HEK293 (cell line): ENCODE results near the gene KLHL18.

Experiments
- CTCF ChIA-PET: fragments of 350-600 bp; formaldehyde crosslinking; extraction: SDS; loops from one replicate; lab custom pipeline; 2021; ENCODE audit warnings: antibody characterized with exemption; lab: Yijun Ruan, JAX
- POLR2A ChIA-PET: fragments of 300-600 bp; formaldehyde crosslinking; extraction: SDS; loops from one replicate; lab custom pipeline; 2020; ENCODE audit warnings: antibody characterized with exemption, inconsistent platforms; lab: Yijun Ruan, JAX
- H3K27ac ChIP-seq: fragments of 200-500 bp; sonication (Bioruptor generic); 2 replicates; pipeline ENCODE4 v1.5.1; 2014; ENCODE audit warnings: low read depth, low read length, control low read depth, inconsistent platforms; ENCODE audit errors: extremely low read depth
- H3K36me3 ChIP-seq, 2 experiments: fragments of 200-500 bp in 1 of 2; sonication (Bioruptor generic) in 1 of 2; 1 replicate in 1 of 2; 2 replicates in 1 of 2; pipeline ENCODE4 v1.5.1; 2014 to 2017; ENCODE audit warnings: inconsistent platforms in 2 of 2, low read length in 2 of 2; ENCODE audit not compliant: control insufficient read depth in 2 of 2, insufficient read depth in 1 of 2
- H3K4me1 ChIP-seq: fragments of 200-500 bp; sonication (Bioruptor generic); 2 replicates; pipeline ENCODE4 v1.5.1; 2014; ENCODE audit warnings: mild to moderate bottlenecking, low read length, inconsistent platforms; ENCODE audit not compliant: control insufficient read depth, insufficient read depth
- H3K4me3 ChIP-seq: 2 replicates; pipeline ENCODE4 v1.5.1; 2011; ENCODE audit warnings: low read depth, mild to moderate bottlenecking, control low read depth, low read length, moderate library complexity
- H3K9me3 ChIP-seq: fragments of 200-500 bp; sonication (Bioruptor generic); 2 replicates; pipeline ENCODE4 v1.5.1; 2014; ENCODE audit warnings: low read depth, low read length, inconsistent platforms; ENCODE audit not compliant: control insufficient read depth, insufficient read depth
- BCL11A ChIP-seq: fragments of 450-650 bp; formaldehyde crosslinking; IDR thresholded peaks from 2 replicates; pipeline ENCODE4 v1.5.1; 2016; ENCODE audit warnings: low read depth, missing biosample characterization, missing genetic modification characterization
- KLF9 ChIP-seq: fragments of 450-650 bp; formaldehyde crosslinking; IDR thresholded peaks from 2 replicates; pipeline ENCODE4 v1.5.1; 2016; ENCODE audit warnings: missing biosample characterization, missing genetic modification characterization, low read depth
- PRDM10 ChIP-seq: fragments of 450-650 bp; formaldehyde crosslinking; IDR thresholded peaks from 2 replicates; pipeline ENCODE4 v1.5.1; 2016; ENCODE audit warnings: missing biosample characterization, missing genetic modification characterization
- PRDM6 ChIP-seq: fragments of 450-650 bp; formaldehyde crosslinking; IDR thresholded peaks from 2 replicates; pipeline ENCODE4 v1.5.1; 2017; ENCODE audit warnings: missing biosample characterization, missing genetic modification characterization
- SALL2 ChIP-seq: fragments of 450-650 bp; formaldehyde crosslinking; IDR thresholded peaks from 2 replicates; pipeline ENCODE4 v1.5.0; 2017; ENCODE audit warnings: missing biosample characterization, mild to moderate bottlenecking, missing genetic modification characterization, borderline replicate concordance
- SCRT1 ChIP-seq: fragments of 450-650 bp; formaldehyde crosslinking; IDR thresholded peaks from 2 replicates; pipeline ENCODE4 v1.5.1; 2016; ENCODE audit warnings: missing biosample characterization, missing genetic modification characterization, borderline replicate concordance
- YY1 ChIP-seq: fragments of 450-650 bp; formaldehyde crosslinking; IDR thresholded peaks from 2 replicates; pipeline ENCODE4 v1.5.1; 2018; ENCODE audit warnings: missing biosample characterization, missing genetic modification characterization
- ZBTB1 ChIP-seq: fragments of 450-650 bp; formaldehyde crosslinking; IDR thresholded peaks from 2 replicates; pipeline ENCODE4 v1.5.1; 2016; ENCODE audit warnings: missing biosample characterization, missing genetic modification characterization
- ZBTB20 ChIP-seq: fragments of 450-650 bp; formaldehyde crosslinking; IDR thresholded peaks from 2 replicates; pipeline ENCODE4 v1.5.1; 2016; ENCODE audit warnings: missing biosample characterization, missing genetic modification characterization
- ZBTB44 ChIP-seq: fragments of 450-650 bp; IDR thresholded peaks from 2 replicates; pipeline ENCODE4 v1.5.1; 2018; ENCODE audit warnings: missing biosample characterization, mild to moderate bottlenecking, missing genetic modification characterization
- ZFP37 ChIP-seq: fragments of 450-650 bp; formaldehyde crosslinking; IDR thresholded peaks from 2 replicates; pipeline ENCODE4 v1.5.1; 2016; ENCODE audit warnings: missing biosample characterization, missing genetic modification characterization
- ZNF138 ChIP-seq: fragments of 450-650 bp; formaldehyde crosslinking; IDR thresholded peaks from 2 replicates; pipeline ENCODE4 v1.5.1; 2016; ENCODE audit warnings: missing biosample characterization, missing genetic modification characterization, borderline replicate concordance
- ZNF223 ChIP-seq: fragments of 450-650 bp; formaldehyde crosslinking; IDR thresholded peaks from 2 replicates; pipeline ENCODE4 v1.5.1; 2016; ENCODE audit warnings: missing biosample characterization, missing genetic modification characterization
- ZNF239 ChIP-seq: fragments of 450-650 bp; formaldehyde crosslinking; IDR thresholded peaks from 2 replicates; pipeline ENCODE4 v1.5.1; 2016; ENCODE audit warnings: missing biosample characterization, missing genetic modification characterization
- ZNF274 ChIP-seq, 2 experiments: fragments of 200-500 bp in 1 of 2; fragments of 450-650 bp in 1 of 2; sonication (Bioruptor generic) in 1 of 2; formaldehyde crosslinking in 1 of 2; IDR thresholded peaks; 2 replicates each; pipeline versions ENCODE4 v1.5.1 to v1.6.1; 2014 to 2016; ENCODE audit warnings: borderline replicate concordance in 1 of 2, inconsistent platforms in 1 of 2, low read length in 1 of 2, missing biosample characterization in 1 of 2, missing genetic modification characterization in 1 of 2
- ZNF514 ChIP-seq: fragments of 450-650 bp; formaldehyde crosslinking; IDR thresholded peaks from 2 replicates; pipeline ENCODE4 v1.5.1; 2016; ENCODE audit warnings: missing biosample characterization, missing genetic modification characterization
- ZNF548 ChIP-seq: fragments of 450-650 bp; formaldehyde crosslinking; IDR thresholded peaks from 2 replicates; pipeline ENCODE4 v1.5.1; 2016; ENCODE audit warnings: missing biosample characterization, missing genetic modification characterization
- ZNF658 ChIP-seq: fragments of 450-650 bp; formaldehyde crosslinking; IDR thresholded peaks from 2 replicates; pipeline ENCODE4; 2016; ENCODE audit warnings: missing biosample characterization, missing genetic modification characterization
- ZNF704 ChIP-seq: fragments of 450-650 bp; formaldehyde crosslinking; IDR thresholded peaks from 2 replicates; pipeline ENCODE4 v1.5.1; 2016; ENCODE audit warnings: missing biosample characterization, missing genetic modification characterization
- ZNF791 ChIP-seq: fragments of 450-650 bp; formaldehyde crosslinking; IDR thresholded peaks from 2 replicates; pipeline ENCODE4 v1.5.1; 2016; ENCODE audit warnings: missing biosample characterization, missing genetic modification characterization
- TF ChIP-seq, protein P1 (sequence below): fragments of 450-650 bp; formaldehyde crosslinking; IDR thresholded peaks from 2 replicates; pipeline ENCODE4 v1.5.1; 2016; ENCODE audit warnings: missing biosample characterization, missing genetic modification characterization, borderline replicate concordance
- TF ChIP-seq, protein P2 (sequence below): fragments of 450-650 bp; formaldehyde crosslinking; IDR thresholded peaks from 2 replicates; pipeline ENCODE4 v1.5.1; 2016; ENCODE audit warnings: missing biosample characterization, missing genetic modification characterization

The KLHL18 gene

DNA sequence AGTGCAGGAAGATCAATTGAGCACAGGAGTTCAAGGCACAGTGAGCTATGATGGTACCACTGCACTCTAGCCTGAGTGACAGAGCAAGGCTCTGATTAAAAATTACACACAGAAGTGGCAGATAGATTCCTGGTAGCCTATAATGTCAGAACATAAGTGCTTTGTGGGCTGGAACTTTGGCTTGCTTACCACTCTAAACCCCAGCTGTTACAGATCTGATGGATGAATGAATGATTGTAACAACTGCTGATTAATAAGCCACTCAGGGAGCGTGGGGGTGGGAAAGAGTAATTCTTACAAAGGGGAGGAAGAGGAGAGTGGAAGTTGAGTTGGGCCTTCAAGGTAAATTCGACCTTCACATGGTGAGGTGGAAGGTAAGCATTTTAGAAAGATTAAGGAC, 57.2 kb downstream of the KLHL18 start (continued):
- TF ChIP-seq ZBTB20 (tag by site-specific recombination) (no peak), ZFP37 (no peak)

- no peak overlapping the region for H3K4me3 ChIP-seq
- no peaks in the 10 kb centered on the region for H3K9me3 ChIP-seq
- no peak for TF ChIP-seq ZNF548 (tag by site-specific recombination)
- TF ChIP-seq ZNF223 (tag by site-specific recombination) = no peak
- no peak for TF ChIP-seq KLF9
- TF ChIP-seq PRDM6 (tag by site-specific recombination) = no peak
- no peak for TF ChIP-seq ZBTB44 (tag by site-specific recombination)
- TF ChIP-seq, protein P1, sequence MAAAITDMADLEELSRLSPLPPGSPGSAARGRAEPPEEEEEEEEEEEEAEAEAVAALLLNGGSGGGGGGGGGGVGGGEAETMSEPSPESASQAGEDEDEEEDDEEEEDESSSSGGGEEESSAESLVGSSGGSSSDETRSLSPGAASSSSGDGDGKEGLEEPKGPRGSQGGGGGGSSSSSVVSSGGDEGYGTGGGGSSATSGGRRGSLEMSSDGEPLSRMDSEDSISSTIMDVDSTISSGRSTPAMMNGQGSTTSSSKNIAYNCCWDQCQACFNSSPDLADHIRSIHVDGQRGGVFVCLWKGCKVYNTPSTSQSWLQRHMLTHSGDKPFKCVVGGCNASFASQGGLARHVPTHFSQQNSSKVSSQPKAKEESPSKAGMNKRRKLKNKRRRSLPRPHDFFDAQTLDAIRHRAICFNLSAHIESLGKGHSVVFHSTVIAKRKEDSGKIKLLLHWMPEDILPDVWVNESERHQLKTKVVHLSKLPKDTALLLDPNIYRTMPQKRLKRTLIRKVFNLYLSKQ (tag by site-specific recombination) = no peak
- no peak for TF ChIP-seq ZBTB1 (tag by site-specific recombination)
- TF ChIP-seq, protein P2, sequence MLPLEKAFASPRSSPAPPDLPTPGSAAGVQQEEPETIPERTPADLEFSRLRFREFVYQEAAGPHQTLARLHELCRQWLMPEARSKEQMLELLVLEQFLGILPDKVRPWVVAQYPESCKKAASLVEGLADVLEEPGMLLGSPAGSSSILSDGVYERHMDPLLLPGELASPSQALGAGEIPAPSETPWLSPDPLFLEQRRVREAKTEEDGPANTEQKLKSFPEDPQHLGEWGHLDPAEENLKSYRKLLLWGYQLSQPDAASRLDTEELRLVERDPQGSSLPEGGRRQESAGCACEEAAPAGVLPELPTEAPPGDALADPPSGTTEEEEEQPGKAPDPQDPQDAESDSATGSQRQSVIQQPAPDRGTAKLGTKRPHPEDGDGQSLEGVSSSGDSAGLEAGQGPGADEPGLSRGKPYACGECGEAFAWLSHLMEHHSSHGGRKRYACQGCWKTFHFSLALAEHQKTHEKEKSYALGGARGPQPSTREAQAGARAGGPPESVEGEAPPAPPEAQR (tag by site-specific recombination) = no peak
- no peak for TF ChIP-seq PRDM10 (tag by site-specific recombination)
- TF ChIP-seq ZNF514 (tag by site-specific recombination) = no peak
- no peak for TF ChIP-seq ZNF274 (IDR thresholded peaks at IDR 0.05; ENCODE audit: low read length)
- no peak for TF ChIP-seq ZNF274 (tag by site-specific recombination; IDR thresholded peaks at IDR 0.05; ENCODE audit: borderline replicate concordance)
- TF ChIP-seq ZNF791 = no peak
- no peak for TF ChIP-seq ZNF658 (tag by site-specific recombination)
- no peak for TF ChIP-seq ZNF239
- no peak for TF ChIP-seq SALL2 (tag by site-specific recombination)
- TF ChIP-seq YY1 = no peak
- TF ChIP-seq BCL11A (tag by site-specific recombination) = no peak
- TF ChIP-seq ZNF704 (tag by site-specific recombination) = no peak
- no peak for TF ChIP-seq SCRT1 (tag by site-specific recombination)
- TF ChIP-seq ZNF138 (tag by site-specific recombination) = no peak
- ChIA-PET CTCF (interaction anchor here (1.2 kb wide), 1 partner anchor 10 kb away, joined by 4 read pairs; no protein-coding TSS in a partner anchor), POLR2A (no interaction called here)
- no peaks in the 10 kb centered on the region for H3K4me1 ChIP-seq
- H3K27ac ChIP-seq = no peak overlapping the region
- H3K36me3 ChIP-seq = peaks cover 0 to 90% of the 10 kb centered on the region in 2 experiments; a peak in 2 of 3 replicates
Measured at GRCh38 chr3:47340866-47341265, 58.1 kb downstream of the KLHL18 start.
